HepG2 (cell line): ENCODE measurements around the gene CDC42EP1. TPM values are rescaled to one million over a fixed set of nuclear protein-coding genes. Genes with fewer than 3 reads are reported as not detected.
A peak's percentile ranks its signal among the peaks of the same experiment; 100 is the strongest.

Experiments used
- GATAD1 ChIP-seq: IDR thresholded peaks from 2 replicates; pipeline ENCODE4 v1.6.1; 2016; ENCODE audit warnings: missing genetic modification reagents, missing compliant biosample characterization
- ISL2 ChIP-seq: sonication (generic); formaldehyde crosslinking; IDR thresholded peaks from 2 replicates; pipeline ENCODE4 v1.5.0; 2020; ENCODE audit warnings: missing genetic modification reagents
- KAT2B ChIP-seq: fragments of 150-350 bp; IDR thresholded peaks from 2 replicates; pipeline ENCODE4 v1.6.1; 2014; ENCODE audit warnings: low read depth, low read length, borderline replicate concordance
- KIAA2018 ChIP-seq: sonication (generic); formaldehyde crosslinking; IDR thresholded peaks from 2 replicates; pipeline ENCODE4 v1.5.0; 2020; ENCODE audit warnings: mild to moderate bottlenecking, missing genetic modification reagents, borderline replicate concordance
- KLF15 ChIP-seq: sonication (generic); formaldehyde crosslinking; IDR thresholded peaks from 2 replicates; pipeline ENCODE4 v1.8.1; 2023; ENCODE audit warnings: borderline replicate concordance, mild to moderate bottlenecking, inconsistent platforms, missing genetic modification reagents, mixed read lengths
- MYPOP ChIP-seq: sonication (generic); formaldehyde crosslinking; IDR thresholded peaks from 2 replicates; pipeline ENCODE4 v1.8.1; 2023; ENCODE audit warnings: mild to moderate bottlenecking, moderate library complexity, missing genetic modification reagents
- STAG1 ChIP-seq: sonication (generic); formaldehyde crosslinking; IDR thresholded peaks from 2 replicates; pipeline ENCODE4 v1.4.0; 2020; ENCODE audit warnings: missing genetic modification reagents
- WIZ ChIP-seq: sonication (generic); formaldehyde crosslinking; IDR thresholded peaks from 2 replicates; pipeline ENCODE4 v1.5.1; 2020; ENCODE audit warnings: mild to moderate bottlenecking, missing genetic modification reagents
- ZNF124 ChIP-seq: sonication (generic); formaldehyde crosslinking; IDR thresholded peaks from 2 replicates; pipeline ENCODE4 v1.4.0; 2020; ENCODE audit warnings: missing genetic modification reagents
- ZNF761 ChIP-seq: sonication (generic); formaldehyde crosslinking; conservative IDR thresholded peaks from 2 replicates; pipeline ENCODE4 v1.4.0; 2020; ENCODE audit warnings: mild to moderate bottlenecking, missing genetic modification reagents
- ZSCAN31 ChIP-seq: sonication (generic); formaldehyde crosslinking; IDR thresholded peaks from 2 replicates; pipeline ENCODE4 v1.5.0; 2020; ENCODE audit warnings: low read depth, mild to moderate bottlenecking, missing genetic modification reagents
- polyA plus RNA-seq, 8 experiments: library from polyadenylated mRNA; depleted of rRNA in 3 of 8; stranded (reverse) in 7 of 8; unstranded in 1 of 8; fragments of >200 nt; fragmentation: Illumina TruSeq in 4 of 8; extraction: Trizol in 4 of 8; gene quantifications; 2 replicates each; pipeline versions ENCODE4 v1.2.1 to v1.2.3, GENCODE V29; 2011 to 2016; ENCODE audit warnings: low read depth in 4 of 8, missing spikeins in 1 of 8, mixed read lengths in 1 of 8; ENCODE audit not compliant: insufficient read depth in 1 of 8
- total RNA-seq, 5 experiments: library from RNA; depleted of rRNA; stranded (reverse); fragments of >200 nt; fragmentation: Illumina TruSeq; extraction: Trizol; gene quantifications; 2 replicates each; pipeline ENCODE4 v1.2.3, GENCODE V29; 2016; ENCODE audit warnings: low read depth in 1 of 5
- TF ChIP-seq, protein P1 (sequence below): sonication (generic); formaldehyde crosslinking; IDR thresholded peaks from 2 replicates; pipeline ENCODE4 v1.4.0; 2020; ENCODE audit warnings: missing genetic modification reagents
- TF ChIP-seq, protein P2 (sequence below): sonication (generic); formaldehyde crosslinking; IDR thresholded peaks from 2 replicates; pipeline ENCODE4 v1.4.0; 2020; ENCODE audit warnings: missing genetic modification reagents
- TF ChIP-seq, protein P3 (sequence below): sonication (generic); formaldehyde crosslinking; IDR thresholded peaks from 2 replicates; pipeline ENCODE4 v1.4.0; 2020; ENCODE audit warnings: missing genetic modification reagents, mild to moderate bottlenecking, borderline replicate concordance
- TF ChIP-seq, protein P4 (sequence below): IDR thresholded peaks from 2 replicates; pipeline ENCODE4 v1.6.1; 2016; ENCODE audit warnings: low read depth, borderline replicate concordance

The CDC42EP1 gene
- total and polyA plus RNA-seq, 2 of the 13 experiments (the other 11 are each of a cell fraction or from before 2014, with no cell fraction given), result 17.1 to 29.5 TPM

DNA sequence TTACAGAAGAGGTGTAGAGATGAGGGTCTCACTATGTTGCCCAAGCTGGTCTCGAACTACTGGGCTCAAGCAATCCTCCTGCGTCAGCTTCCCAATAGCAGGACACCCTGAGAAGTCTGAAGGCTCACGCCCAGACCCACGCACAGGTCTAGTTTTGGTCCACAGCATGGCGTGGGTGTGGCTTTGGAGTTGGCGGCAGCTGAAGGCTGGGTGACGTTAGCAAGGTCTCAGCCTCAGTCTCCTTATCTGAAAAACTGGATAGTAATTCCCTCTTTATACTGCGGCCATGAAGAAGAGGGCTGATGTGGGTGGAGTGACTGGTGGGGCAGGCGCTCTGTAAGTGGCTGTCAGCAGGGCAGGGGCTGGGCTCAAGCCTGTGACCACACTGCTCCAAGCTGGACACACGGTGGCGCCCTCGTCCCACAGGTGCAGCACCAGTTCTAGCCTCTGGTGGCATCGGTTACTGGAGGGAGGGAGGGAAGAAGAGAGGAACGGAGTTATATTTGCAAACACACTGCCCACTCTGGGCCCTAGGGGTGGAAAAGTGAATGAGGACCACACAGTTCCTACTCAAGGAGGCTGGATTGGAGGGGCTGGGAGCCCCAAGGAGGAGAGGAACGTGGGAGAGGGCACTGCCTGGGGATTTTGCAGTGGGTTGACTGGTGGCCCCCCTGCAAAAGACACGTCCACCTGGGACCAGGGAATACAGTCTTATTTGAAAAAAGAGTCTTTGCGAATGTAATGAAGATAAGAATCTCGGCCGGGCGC is 21.5 kb upstream of the CDC42EP1 start (continued):
- TF ChIP-seq KIAA2018 (CRISPR knock-in tag) (no peak), WIZ (CRISPR knock-in tag) (no peak), KAT2B (no peak), STAG1 (peak; percentile 100), MYPOP (no peak), ISL2 (CRISPR knock-in tag) (no peak), KLF15 (CRISPR knock-in tag) (no peak), ZNF124 (CRISPR knock-in tag) (no peak), ZNF761 (CRISPR knock-in tag) (peak; percentile 57; the same call in 1 of the 2 replicates), ZSCAN31 (CRISPR knock-in tag) (peak; percentile 85), GATAD1 (no peak)
- TF ChIP-seq, protein P1, sequence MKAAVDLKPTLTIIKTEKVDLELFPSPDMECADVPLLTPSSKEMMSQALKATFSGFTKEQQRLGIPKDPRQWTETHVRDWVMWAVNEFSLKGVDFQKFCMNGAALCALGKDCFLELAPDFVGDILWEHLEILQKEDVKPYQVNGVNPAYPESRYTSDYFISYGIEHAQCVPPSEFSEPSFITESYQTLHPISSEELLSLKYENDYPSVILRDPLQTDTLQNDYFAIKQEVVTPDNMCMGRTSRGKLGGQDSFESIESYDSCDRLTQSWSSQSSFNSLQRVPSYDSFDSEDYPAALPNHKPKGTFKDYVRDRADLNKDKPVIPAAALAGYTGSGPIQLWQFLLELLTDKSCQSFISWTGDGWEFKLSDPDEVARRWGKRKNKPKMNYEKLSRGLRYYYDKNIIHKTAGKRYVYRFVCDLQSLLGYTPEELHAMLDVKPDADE, result no peak
- TF ChIP-seq, protein P2, sequence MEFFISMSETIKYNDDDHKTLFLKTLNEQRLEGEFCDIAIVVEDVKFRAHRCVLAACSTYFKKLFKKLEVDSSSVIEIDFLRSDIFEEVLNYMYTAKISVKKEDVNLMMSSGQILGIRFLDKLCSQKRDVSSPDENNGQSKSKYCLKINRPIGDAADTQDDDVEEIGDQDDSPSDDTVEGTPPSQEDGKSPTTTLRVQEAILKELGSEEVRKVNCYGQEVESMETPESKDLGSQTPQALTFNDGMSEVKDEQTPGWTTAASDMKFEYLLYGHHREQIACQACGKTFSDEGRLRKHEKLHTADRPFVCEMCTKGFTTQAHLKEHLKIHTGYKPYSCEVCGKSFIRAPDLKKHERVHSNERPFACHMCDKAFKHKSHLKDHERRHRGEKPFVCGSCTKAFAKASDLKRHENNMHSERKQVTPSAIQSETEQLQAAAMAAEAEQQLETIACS, result no peak
- TF ChIP-seq, protein P3, sequence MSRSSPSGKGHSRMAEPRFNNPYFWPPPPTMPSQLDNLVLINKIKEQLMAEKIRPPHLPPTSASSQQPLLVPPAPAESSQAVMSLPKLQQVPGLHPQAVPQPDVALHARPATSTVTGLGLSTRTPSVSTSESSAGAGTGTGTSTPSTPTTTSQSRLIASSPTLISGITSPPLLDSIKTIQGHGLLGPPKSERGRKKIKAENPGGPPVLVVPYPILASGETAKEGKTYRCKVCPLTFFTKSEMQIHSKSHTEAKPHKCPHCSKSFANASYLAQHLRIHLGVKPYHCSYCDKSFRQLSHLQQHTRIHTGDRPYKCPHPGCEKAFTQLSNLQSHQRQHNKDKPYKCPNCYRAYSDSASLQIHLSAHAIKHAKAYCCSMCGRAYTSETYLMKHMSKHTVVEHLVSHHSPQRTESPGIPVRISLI, result peak; percentile 74; the same call in 1 of the 2 replicates
- TF ChIP-seq, protein P4, sequence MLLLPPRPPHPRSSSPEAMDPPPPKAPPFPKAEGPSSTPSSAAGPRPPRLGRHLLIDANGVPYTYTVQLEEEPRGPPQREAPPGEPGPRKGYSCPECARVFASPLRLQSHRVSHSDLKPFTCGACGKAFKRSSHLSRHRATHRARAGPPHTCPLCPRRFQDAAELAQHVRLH (CRISPR knock-in tag), result no peak
